HUES48 (cell line): Measurements from ENCODE around the gene CCDC6.

Experiments used
- H3K27ac ChIP-seq: one replicate; pipeline ENCODE4 v1.7.0; 2013; ENCODE audit warnings: low read depth, low read length, inconsistent platforms
- H3K27me3 ChIP-seq: 2 replicates; pipeline ENCODE4 v1.6.1; 2013; ENCODE audit warnings: mild to moderate bottlenecking, low read length; ENCODE audit not compliant: control insufficient read depth, insufficient read depth
- H3K36me3 ChIP-seq: 2 replicates; pipeline ENCODE4 v1.6.1; 2013; ENCODE audit warnings: low read length; ENCODE audit not compliant: control insufficient read depth, insufficient read depth
- H3K4me1 ChIP-seq: 2 replicates; pipeline ENCODE4 v1.6.1; 2013; ENCODE audit warnings: mild to moderate bottlenecking, low read length; ENCODE audit not compliant: control insufficient read depth, insufficient read depth
- H3K4me3 ChIP-seq: 2 replicates; pipeline ENCODE4 v1.5.1; 2013; ENCODE audit warnings: mild to moderate bottlenecking, low read depth, low read length
- H3K9ac ChIP-seq: 2 replicates; pipeline ENCODE4 v1.6.1; 2013; ENCODE audit warnings: mild to moderate bottlenecking, low read depth, low read length, moderate library complexity
- H3K9me3 ChIP-seq: 2 replicates; pipeline ENCODE4 v1.6.1; 2013; ENCODE audit warnings: low read length; ENCODE audit not compliant: control insufficient read depth, insufficient read depth

The CCDC6 gene

GRCh38 chr10:59905731-59906416 is 482 bp downstream of the CCDC6 start:
- peak overlapping the region; percentile 98 for H3K27ac ChIP-seq
- H3K27me3 ChIP-seq = no peaks in the 10 kb centered on the region
- H3K36me3 ChIP-seq = peaks cover 17% of the 10 kb centered on the region; the same call in 1 of the 2 replicates
- peak overlapping the region; percentile 90 for H3K9ac ChIP-seq
- H3K4me1 ChIP-seq = peaks cover 43% of the 10 kb centered on the region
- H3K4me3 ChIP-seq = peak overlapping the region; percentile 79
- no peaks in the 10 kb centered on the region for H3K9me3 ChIP-seq

GRCh38 chr10:59905066-59905730 is 1.2 kb downstream of the CCDC6 start:
- H3K27me3 ChIP-seq = no peaks in the 10 kb centered on the region
- H3K4me1 ChIP-seq = peaks cover 49% of the 10 kb centered on the region
- peaks cover 17% of the 10 kb centered on the region; the same call in 1 of the 2 replicates for H3K36me3 ChIP-seq
- H3K9me3 ChIP-seq = no peaks in the 10 kb centered on the region
- peak overlapping the region; percentile 79 for H3K4me3 ChIP-seq
- peak overlapping the region; percentile 98 for H3K27ac ChIP-seq
- H3K9ac ChIP-seq = peak overlapping the region; percentile 90

GRCh38 chr10:59904426-59905065 is 1.8 kb downstream of the CCDC6 start:
- peaks cover 20% of the 10 kb centered on the region; the same call in 1 of the 2 replicates for H3K36me3 ChIP-seq
- H3K27ac ChIP-seq = no peak overlapping the region
- H3K4me3 ChIP-seq = peak overlapping the region; percentile 79
- H3K27me3 ChIP-seq = no peaks in the 10 kb centered on the region
- peak overlapping the region; percentile 90; the same call in 1 of the 2 replicates for H3K9ac ChIP-seq
- H3K4me1 ChIP-seq = peaks cover 56% of the 10 kb centered on the region
- H3K9me3 ChIP-seq = no peaks in the 10 kb centered on the region

GRCh38 chr10:59903871-59904270 is 2.5 kb downstream of the CCDC6 start:
- Histone ChIP-seq H3K9me3 (no peaks in the 10 kb centered on the region), H3K27me3 (no peaks in the 10 kb centered on the region), H3K4me1 (peaks cover 57% of the 10 kb centered on the region), H3K36me3 (peaks cover 21% of the 10 kb centered on the region; the same call in 1 of the 2 replicates), H3K27ac (no peak overlapping the region), H3K4me3 (peak overlapping the region; percentile 79), H3K9ac (no peak overlapping the region)

GRCh38 chr10:59902016-59902415 is 4.3 kb downstream of the CCDC6 start:
- Histone ChIP-seq H3K36me3 (peaks cover 21% of the 10 kb centered on the region; the same call in 1 of the 2 replicates), H3K9ac (no peak overlapping the region), H3K27me3 (no peaks in the 10 kb centered on the region), H3K4me3 (no peak overlapping the region), H3K9me3 (no peaks in the 10 kb centered on the region), H3K4me1 (peaks cover 46% of the 10 kb centered on the region), H3K27ac (no peak overlapping the region)

- H3K4me3 ChIP-seq = no peak overlapping the region
- H3K9me3 ChIP-seq = no peaks in the 10 kb centered on the region
- H3K27ac ChIP-seq = no peak overlapping the region
- H3K4me1 ChIP-seq = peaks cover 44% of the 10 kb centered on the region
- no peak overlapping the region for H3K9ac ChIP-seq
- no peaks in the 10 kb centered on the region for H3K27me3 ChIP-seq
- peaks cover 21% of the 10 kb centered on the region; the same call in 1 of the 2 replicates for H3K36me3 ChIP-seq
Observed at GRCh38 chr10:59901470-59901869, 4.9 kb downstream of the CCDC6 start.

- Histone ChIP-seq H3K9ac (no peak overlapping the region), H3K27me3 (no peaks in the 10 kb centered on the region), H3K9me3 (no peaks in the 10 kb centered on the region), H3K36me3 (peaks cover 21% of the 10 kb centered on the region; the same call in 1 of the 2 replicates), H3K4me1 (peaks cover 44% of the 10 kb centered on the region), H3K27ac (no peak overlapping the region), H3K4me3 (no peak overlapping the region)
Observed at GRCh38 chr10:59900048-59900727, 6.2 kb downstream of the CCDC6 start.

- Histone ChIP-seq H3K4me3 (no peak overlapping the region), H3K9ac (no peak overlapping the region), H3K4me1 (peaks cover 38% of the 10 kb centered on the region), H3K36me3 (peaks cover 14% of the 10 kb centered on the region; the same call in 1 of the 2 replicates), H3K27me3 (no peaks in the 10 kb centered on the region), H3K27ac (no peak overlapping the region), H3K9me3 (no peaks in the 10 kb centered on the region)
Observed at GRCh38 chr10:59898125-59898835, 8.1 kb downstream of the CCDC6 start.

- Histone ChIP-seq H3K9ac (no peak overlapping the region), H3K27me3 (no peaks in the 10 kb centered on the region), H3K4me3 (no peak overlapping the region), H3K9me3 (no peaks in the 10 kb centered on the region), H3K36me3 (peaks cover 5% of the 10 kb centered on the region; the same call in 1 of the 2 replicates), H3K4me1 (peaks cover 47% of the 10 kb centered on the region), H3K27ac (no peak overlapping the region)
Observed at GRCh38 chr10:59896191-59896590, 10.2 kb downstream of the CCDC6 start.

GRCh38 chr10:59895629-59896116 is 10.7 kb downstream of the CCDC6 start:
- peak overlapping the region; percentile 0 for H3K27ac ChIP-seq
- H3K4me1 ChIP-seq = peaks cover 42% of the 10 kb centered on the region
- H3K27me3 ChIP-seq = no peaks in the 10 kb centered on the region
- H3K9ac ChIP-seq = no peak overlapping the region
- peaks cover 10% of the 10 kb centered on the region; the same call in 1 of the 2 replicates for H3K36me3 ChIP-seq
- H3K4me3 ChIP-seq = no peak overlapping the region
- no peaks in the 10 kb centered on the region for H3K9me3 ChIP-seq
